NCI-H146 (cell line): ENCODE measurements around the gene GRIK4.

ENCODE experiments used
- DNase-seq: peaks from one replicate; lab custom pipeline; 2025; lab: John Stamatoyannopoulos, UW

The GRIK4 gene

DNA sequence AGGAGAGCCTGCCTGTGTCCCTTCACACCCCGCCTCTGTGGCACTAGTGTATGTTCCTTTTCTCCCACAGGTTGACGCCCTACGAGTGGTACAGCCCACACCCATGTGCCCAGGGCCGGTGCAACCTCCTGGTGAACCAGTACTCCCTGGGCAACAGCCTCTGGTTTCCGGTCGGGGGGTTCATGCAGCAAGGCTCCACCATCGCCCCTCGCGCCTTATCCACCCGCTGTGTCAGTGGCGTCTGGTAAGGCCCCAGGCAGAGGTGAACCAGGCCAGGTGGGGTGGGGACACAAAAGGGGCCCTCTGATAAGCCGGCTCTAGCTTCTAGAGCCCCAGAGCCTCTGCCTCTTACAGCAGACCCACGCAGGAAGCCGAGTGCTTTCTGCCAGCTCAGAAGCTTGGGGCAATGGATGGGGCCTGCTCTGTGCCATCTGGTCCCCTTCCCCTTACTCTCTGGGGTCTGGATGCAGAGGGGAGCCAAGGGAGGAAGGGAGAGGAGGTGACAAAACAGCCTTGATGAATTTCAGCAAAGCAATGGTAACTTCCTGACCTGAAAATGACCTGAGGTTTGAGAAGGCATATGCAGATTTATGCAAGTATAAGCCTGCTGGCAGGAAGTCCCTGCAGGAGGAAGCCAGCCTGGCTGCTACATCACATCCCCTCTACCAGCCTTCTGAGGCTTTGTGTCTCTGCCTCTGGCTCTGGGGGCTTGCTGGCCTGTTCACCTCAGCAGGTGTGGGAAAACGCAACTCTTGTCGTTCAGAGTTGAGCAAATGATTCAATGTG lies 445.4 kb downstream of the GRIK4 start:
- no peak for DNase-seq

GRCh38 chr11:120958185-120958584 lies 446.6 kb downstream of the GRIK4 start:
- no peak for DNase-seq

- no peak for DNase-seq
These were observed 447.6 kb downstream of the GRIK4 start for GRCh38 chr11:120959189-120959588.

DNA sequence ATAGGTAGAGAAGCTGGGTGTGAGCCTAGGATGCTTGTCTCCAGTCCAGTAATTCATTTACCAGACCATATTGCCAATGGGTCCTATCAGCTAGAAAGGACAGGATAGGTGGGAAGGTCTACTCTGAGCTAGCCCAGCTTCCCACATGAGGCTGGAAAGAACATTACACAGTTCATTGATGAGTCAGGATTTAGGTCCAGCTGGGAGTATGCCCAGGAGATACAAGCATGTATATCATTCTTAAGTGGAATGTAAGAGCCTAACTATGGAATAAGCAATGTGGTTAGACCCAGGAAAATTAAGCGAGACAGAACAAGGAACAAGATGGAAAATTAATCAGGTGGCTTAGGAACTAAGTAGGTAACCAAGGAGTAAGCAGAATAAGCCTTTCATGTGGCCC lies 453.3 kb downstream of the GRIK4 start:
- no peak for DNase-seq

GRCh38 chr11:120966840-120967239 lies 455.3 kb downstream of the GRIK4 start:
- no peak for DNase-seq

- no peak for DNase-seq
These were observed 458.4 kb downstream of the GRIK4 start for GRCh38 chr11:120969993-120970392.

- no peak for DNase-seq
These were observed 460.3 kb downstream of the GRIK4 start for GRCh38 chr11:120971825-120972224.

GRCh38 chr11:120972621-120973020 lies 461.1 kb downstream of the GRIK4 start:
- DNase-seq: no peak

GRCh38 chr11:120973501-120973900 lies 462.0 kb downstream of the GRIK4 start:
- no peak for DNase-seq

DNA sequence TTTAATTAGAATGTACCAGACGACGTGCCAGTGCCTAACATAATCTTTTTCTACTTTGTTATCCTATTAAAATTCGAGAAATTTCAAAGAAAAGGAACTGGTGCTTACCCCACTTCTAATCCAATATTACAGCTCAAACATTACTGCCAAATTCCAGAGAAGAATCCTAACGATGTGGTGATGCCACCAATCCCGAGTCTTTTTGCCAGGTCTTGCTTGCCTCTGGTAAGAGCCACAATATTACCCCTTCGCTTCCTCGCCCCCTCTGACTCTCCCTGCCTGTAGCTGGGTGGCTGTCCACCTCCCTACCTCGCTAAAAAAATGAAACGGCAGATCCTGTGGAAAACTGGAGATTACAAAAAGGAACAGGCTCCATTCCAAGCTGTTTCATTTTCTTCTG lies 462.9 kb downstream of the GRIK4 start:
- no peak for DNase-seq

DNA sequence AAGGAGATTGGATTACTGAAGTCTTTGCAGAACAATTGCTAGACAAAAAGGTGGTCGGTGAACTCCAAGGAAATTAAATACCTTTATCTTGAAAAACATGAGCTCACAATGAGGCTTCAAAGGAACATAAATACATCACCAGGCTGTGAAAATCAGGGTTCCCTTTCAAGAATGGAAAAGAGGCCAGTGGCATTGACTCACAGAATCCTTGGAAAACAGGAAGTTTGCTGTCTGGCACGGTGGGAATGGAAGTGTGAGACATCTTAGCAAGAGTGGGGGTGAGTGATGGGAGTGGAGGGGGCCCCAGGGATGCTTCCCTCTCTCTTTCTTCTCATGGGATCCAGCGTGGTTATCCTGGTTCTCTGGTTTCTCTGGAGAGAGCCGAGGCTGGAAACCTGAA lies 463.4 kb downstream of the GRIK4 start:
- DNase-seq: no peak

- DNase-seq: no peak
These were observed 466.0 kb downstream of the GRIK4 start for GRCh38 chr11:120977266-120978137.

GRCh38 chr11:120978701-120979100 lies 467.2 kb downstream of the GRIK4 start:
- no peak for DNase-seq

GRCh38 chr11:120985718-120986569 lies 474.4 kb downstream of the GRIK4 start:
- peak; percentile 80 for DNase-seq

DNA sequence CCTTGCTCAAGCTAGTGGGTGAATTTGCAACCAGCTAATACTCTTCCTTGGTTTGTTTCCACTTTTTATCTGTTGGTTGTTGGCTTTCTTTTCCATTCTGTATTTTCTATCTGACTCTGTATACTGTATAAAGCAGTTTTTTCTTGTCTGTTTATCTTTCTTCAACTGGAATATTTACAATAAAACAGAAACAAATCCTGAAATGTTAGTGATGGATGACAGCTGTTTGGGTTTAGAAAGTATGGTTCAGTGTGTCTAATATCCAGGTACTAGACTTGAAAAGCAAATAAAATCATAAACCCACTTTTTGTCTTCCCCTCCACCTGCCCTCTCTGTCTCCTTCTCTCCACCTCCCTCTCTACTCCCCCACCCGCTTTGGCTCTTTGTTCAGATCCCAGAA lies 477.1 kb downstream of the GRIK4 start:
- no peak for DNase-seq

- no peak for DNase-seq
These were observed 480.5 kb downstream of the GRIK4 start for GRCh38 chr11:120991830-120992686.

- DNase-seq: no peak
These were observed 482.7 kb downstream of the GRIK4 start for GRCh38 chr11:120994091-120994859.

DNA sequence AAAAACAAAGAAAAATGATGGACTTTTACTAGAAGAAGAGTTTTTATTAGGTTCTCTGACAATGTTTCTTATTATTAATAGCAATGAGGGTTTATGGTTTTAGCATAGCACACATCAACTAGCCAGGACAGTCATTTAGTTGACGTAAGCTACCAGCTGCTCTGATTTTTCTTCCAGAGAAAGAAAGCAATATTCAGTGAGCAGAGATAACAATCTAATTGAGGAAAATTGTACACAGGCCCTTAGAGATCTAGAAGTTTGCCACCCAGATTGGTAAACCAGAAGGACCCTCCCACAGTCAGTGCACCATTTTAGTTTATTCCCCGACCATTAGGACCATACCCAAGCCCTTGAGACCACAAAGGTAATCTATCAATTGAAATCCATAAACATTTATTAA lies 483.6 kb downstream of the GRIK4 start:
- DNase-seq: no peak

GRCh38 chr11:120996973-120997372 lies 485.4 kb downstream of the GRIK4 start:
- no peak for DNase-seq

DNA sequence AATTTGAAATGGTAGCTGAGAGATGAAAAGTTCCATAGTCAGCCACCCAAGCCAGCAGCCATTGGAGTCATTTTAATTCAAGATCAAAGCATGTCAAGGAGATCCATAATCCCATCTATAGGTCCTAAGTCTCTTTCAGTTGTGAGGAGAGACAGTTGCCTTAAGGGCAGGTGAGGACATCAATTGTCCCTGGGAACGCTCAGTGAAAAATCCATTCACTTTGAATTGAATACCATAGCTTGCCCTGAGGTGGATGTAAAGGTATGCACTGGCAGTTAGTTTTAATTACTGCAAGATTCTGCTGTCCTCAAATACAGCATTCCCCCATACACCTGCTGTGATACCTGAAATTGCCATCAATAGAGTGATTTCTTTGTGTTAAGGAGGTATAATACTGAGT lies 487.0 kb downstream of the GRIK4 start:
- DNase-seq: no peak
